ENCODE data around the gene ZNF407.

ZNF407 gene

GRCh38 chr18:74679006-74679678 is 81.5 kb downstream of the ZNF407 start:
- DNase-seq, result peak in 1 of 5 experiments; percentile 49

- DNase-seq, result no peak
These were observed 82.0 kb downstream of the ZNF407 start for GRCh38 chr18:74679679-74680076.

- peak in 1 of 5 experiments; percentile 25 for DNase-seq
These were observed 84.7 kb downstream of the ZNF407 start for GRCh38 chr18:74682141-74682990.

GRCh38 chr18:74682991-74683297 is 85.3 kb downstream of the ZNF407 start:
- DNase-seq, result no peak

- no peak for DNase-seq
These were observed 85.9 kb downstream of the ZNF407 start for GRCh38 chr18:74683573-74683972.

GRCh38 chr18:74689251-74689650 is 91.6 kb downstream of the ZNF407 start:
- DNase-seq, result no peak

GRCh38 chr18:74692367-74693013 is 94.8 kb downstream of the ZNF407 start:
- DNase-seq, result peak in 1 of 5 experiments; percentile 3

GRCh38 chr18:74694436-74694835 is 96.8 kb downstream of the ZNF407 start:
- DNase-seq, result no peak

- DNase-seq, result no peak
These were observed 97.5 kb downstream of the ZNF407 start for GRCh38 chr18:74695170-74695569.

- DNase-seq, result no peak
These were observed 101.2 kb downstream of the ZNF407 start for GRCh38 chr18:74698881-74699280.

GRCh38 chr18:74699455-74699854 is 101.8 kb downstream of the ZNF407 start:
- no peak for DNase-seq

- no peak for DNase-seq
These were observed 105.3 kb downstream of the ZNF407 start for GRCh38 chr18:74702950-74703349.

- DNase-seq, result no peak
These were observed 110.5 kb downstream of the ZNF407 start for GRCh38 chr18:74708169-74708568.

GRCh38 chr18:74709452-74709851 is 111.8 kb downstream of the ZNF407 start:
- DNase-seq, result no peak

GRCh38 chr18:74714120-74714519 is 116.5 kb downstream of the ZNF407 start:
- DNase-seq, result peak in 1 of 5 experiments; percentile 17

- no peak for DNase-seq
These were observed 117.1 kb downstream of the ZNF407 start for GRCh38 chr18:74714791-74715190.

- DNase-seq, result no peak
These were observed 117.6 kb downstream of the ZNF407 start for GRCh38 chr18:74715306-74715705.

- DNase-seq, result no peak
These were observed 118.4 kb downstream of the ZNF407 start for GRCh38 chr18:74715865-74716712.

- DNase-seq, result no peak
These were observed 120.6 kb downstream of the ZNF407 start for GRCh38 chr18:74718312-74718711.

GRCh38 chr18:74722237-74722636 is 124.6 kb downstream of the ZNF407 start:
- DNase-seq, result no peak

- DNase-seq, result no peak
These were observed 126.5 kb downstream of the ZNF407 start for GRCh38 chr18:74724186-74724585.

- DNase-seq, result no peak
These were observed 128.0 kb downstream of the ZNF407 start for GRCh38 chr18:74725690-74726089.

- DNase-seq, result no peak
These were observed 130.9 kb downstream of the ZNF407 start for GRCh38 chr18:74728586-74728985.

All from T-helper 2 cell (primary cell).